Measurements from ENCODE around the gene CTDNEP1. TPM values are rescaled to one million over a fixed set of nuclear protein-coding genes. Genes with fewer than 3 reads are reported as not detected.

Gene CTDNEP1
- polyA plus RNA-seq, 1 of the 3 experiments (the other 2 are of a cell fraction) = 111 TPM

GRCh38 chr17:7222093-7222971 is 29.2 kb downstream of the CTDNEP1 start:
- CTCF ChIA-PET = interaction anchor here (0.6 to 4.3 kb wide), 6 partner anchors 8 to 176 kb away, joined by 3 to 29 read pairs (median 9); partner anchors contain the start of genes DVL2 and PHF23
- no peak for DNase-seq
- no peak overlapping the region for H3K4me3 ChIP-seq (ENCODE audit: low read depth in 2 of 2, low read length in 1 of 2)
- H3K27me3 ChIP-seq (ENCODE audit: insufficient read depth) = no peaks in the 10 kb centered on the region
- H4K20me1 ChIP-seq (ENCODE audit: insufficient read depth) = no peaks in the 10 kb centered on the region; the same call in 1 of the 2 replicates
- H3K4me1 ChIP-seq (ENCODE audit: control insufficient read depth in 1 of 2, insufficient read depth in 2 of 2, low read depth in 1 of 2, low read length in 1 of 2) = peaks cover 16 to 35% of the 10 kb centered on the region in 2 experiments; a peak in 2 of 4 replicates
- TF ChIP-seq, protein P1, sequence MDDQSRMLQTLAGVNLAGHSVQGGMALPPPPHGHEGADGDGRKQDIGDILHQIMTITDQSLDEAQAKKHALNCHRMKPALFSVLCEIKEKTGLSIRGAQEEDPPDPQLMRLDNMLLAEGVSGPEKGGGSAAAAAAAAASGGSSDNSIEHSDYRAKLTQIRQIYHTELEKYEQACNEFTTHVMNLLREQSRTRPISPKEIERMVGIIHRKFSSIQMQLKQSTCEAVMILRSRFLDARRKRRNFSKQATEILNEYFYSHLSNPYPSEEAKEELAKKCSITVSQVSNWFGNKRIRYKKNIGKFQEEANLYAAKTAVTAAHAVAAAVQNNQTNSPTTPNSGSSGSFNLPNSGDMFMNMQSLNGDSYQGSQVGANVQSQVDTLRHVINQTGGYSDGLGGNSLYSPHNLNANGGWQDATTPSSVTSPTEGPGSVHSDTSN (IDR thresholded peaks at IDR 0.05) = 0 out of 2 replicates have a peak, but pooled peaks have one; percentile 3
- TF ChIP-seq POLR2AphosphoS5 (IDR thresholded peaks at IDR 0.05; ENCODE audit: low read depth, low read length) = 0 out of 2 replicates have a peak, but pooled peaks have one; percentile 5
- no peak for TF ChIP-seq TCF12 (IDR thresholded peaks at IDR 0.05)
- no peak overlapping the region for H3K9ac ChIP-seq
- POLR2A ChIA-PET = interaction anchor here (1.0 to 4.9 kb wide), 4 partner anchors 10 to 29 kb away, joined by 4 to 27 read pairs (median 8); partner anchors contain the start of genes CTDNEP1, DVL2 and ELP5
- peak overlapping the region in 1 of 2 experiments; percentile 9; a peak in 1 of 4 replicates for H3K27ac ChIP-seq (ENCODE audit: low read depth in 2 of 2, low read length in 1 of 2)
- H2AFZ ChIP-seq (ENCODE audit: low read depth) = no peak overlapping the region
- peak overlapping the region; percentile 100; the same call in 1 of the 2 replicates for H3K4me2 ChIP-seq
- H3K9me2 ChIP-seq = no peaks in the 10 kb centered on the region
- peaks cover 28 to 51% of the 10 kb centered on the region in 2 experiments for H3K36me3 ChIP-seq (replicated peaks in 1 of 2; ENCODE audit: control insufficient read depth in 1 of 2, insufficient read depth in 2 of 2, low read length in 1 of 2)
- WGBS (ENCODE audit: low lambda C conversion rate) = 88% methylated on average over 12 of the region's 15 CpGs
- no peaks in the 10 kb centered on the region for H3K9me3 ChIP-seq
- peaks cover 26% of the 10 kb centered on the region for H3K79me2 ChIP-seq (ENCODE audit: insufficient read depth)
- peaks cover 39% of the 10 kb centered on the region for H3F3A ChIP-seq (replicated peaks; ENCODE audit: insufficient read depth)

DNA sequence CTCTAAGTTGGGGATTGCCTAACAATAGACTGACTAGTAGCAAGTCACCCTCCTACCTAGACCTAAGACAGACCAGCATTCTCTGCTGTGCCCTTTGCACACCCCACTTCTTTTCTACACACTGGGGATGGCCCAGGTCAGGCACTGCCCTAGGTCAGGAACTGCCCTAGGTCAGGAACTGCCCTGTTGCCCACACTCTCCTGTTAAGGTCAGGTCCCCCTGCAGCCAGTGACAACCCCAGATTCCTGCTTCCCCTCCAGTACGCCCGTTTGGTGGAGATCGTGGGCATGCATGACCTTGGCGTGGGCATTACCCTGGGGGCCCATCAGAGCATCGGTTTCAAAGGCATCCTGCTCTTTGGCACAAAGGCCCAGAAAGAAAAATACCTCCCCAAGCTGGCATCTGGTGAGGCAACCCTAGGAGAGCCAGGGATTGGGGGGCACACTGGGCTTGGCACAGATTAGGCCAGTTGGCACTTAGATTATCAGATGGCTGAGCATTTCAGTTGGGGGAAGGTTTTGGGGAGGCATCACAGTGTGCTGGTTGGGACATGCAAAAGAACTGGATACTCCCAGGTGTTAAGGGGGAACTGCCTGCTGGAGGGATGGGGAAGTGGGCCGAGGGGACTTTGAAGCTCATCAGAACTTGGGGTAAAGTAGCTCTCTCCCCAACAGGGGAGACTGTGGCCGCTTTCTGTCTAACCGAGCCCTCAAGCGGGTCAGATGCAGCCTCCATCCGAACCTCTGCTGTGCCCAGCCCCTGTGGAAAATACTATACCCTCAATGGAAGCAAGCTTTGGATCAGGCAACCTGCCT is 30.0 kb downstream of the CTDNEP1 start:
- peaks cover 43% of the 10 kb centered on the region for H3F3A ChIP-seq (replicated peaks; ENCODE audit: insufficient read depth)
- H3K36me3 ChIP-seq (replicated peaks in 1 of 2; ENCODE audit: control insufficient read depth in 1 of 2, insufficient read depth in 2 of 2, low read length in 1 of 2) = peaks cover 28 to 42% of the 10 kb centered on the region in 2 experiments
- H2AFZ ChIP-seq (ENCODE audit: low read depth) = no peak overlapping the region
- no peak for TF ChIP-seq TAF1 (IDR thresholded peaks at IDR 0.05; ENCODE audit: borderline replicate concordance, low read depth, low read length)
- 0 out of 2 replicates have a peak, but pooled peaks have one; percentile 30 for TF ChIP-seq ZBTB33 (IDR thresholded peaks at IDR 0.05; ENCODE audit: borderline replicate concordance, low read depth)
- TF ChIP-seq GATA2 (CRISPR knock-in tag; IDR thresholded peaks at IDR 0.05) = no peak
- peak; percentile 40; the same call in 1 of the 2 replicates for TF ChIP-seq POLR2AphosphoS5 (IDR thresholded peaks at IDR 0.05; ENCODE audit: low read depth, low read length)
- no peak for TF ChIP-seq GABPA (IDR thresholded peaks at IDR 0.05; ENCODE audit: low read depth)
- H3K9ac ChIP-seq = peak overlapping the region; percentile 88; the same call in 1 of the 2 replicates
- no peaks in the 10 kb centered on the region; the same call in 1 of the 2 replicates for H4K20me1 ChIP-seq (ENCODE audit: insufficient read depth)
- H3K27ac ChIP-seq (ENCODE audit: low read depth in 2 of 2, low read length in 1 of 2) = peak overlapping the region in 1 of 2 experiments; percentile 76
- H3K27me3 ChIP-seq (ENCODE audit: insufficient read depth) = no peaks in the 10 kb centered on the region
- peak overlapping the region in 1 of 2 experiments; percentile 79; a peak in 2 of 4 replicates for H3K4me3 ChIP-seq (ENCODE audit: low read depth in 2 of 2, low read length in 1 of 2)
- DNase-seq = no peak
- 91% methylated on average over 7 of the region's 10 CpGs for WGBS (ENCODE audit: low lambda C conversion rate)
- H3K4me2 ChIP-seq = peak overlapping the region; percentile 100
- no peaks in the 10 kb centered on the region for H3K9me2 ChIP-seq
- ChIA-PET POLR2A (interaction anchor here (0.6 to 4.9 kb wide), 12 partner anchors 8 to 159 kb away, joined by 3 to 27 read pairs (median 6); partner anchors contain the start of genes CTDNEP1, DVL2, ELP5 and GABARAP), CTCF (interaction anchor here (0.6 to 4.3 kb wide), 13 partner anchors 7 to 176 kb away, joined by 3 to 44 read pairs (median 5); partner anchors contain the start of genes CTDNEP1, DVL2, GABARAP and PHF23)
- H3K79me2 ChIP-seq (ENCODE audit: insufficient read depth) = peaks cover 33% of the 10 kb centered on the region
- no peaks in the 10 kb centered on the region for H3K9me3 ChIP-seq
- H3K4me1 ChIP-seq (ENCODE audit: control insufficient read depth in 1 of 2, insufficient read depth in 2 of 2, low read depth in 1 of 2, low read length in 1 of 2) = peaks cover 16 to 41% of the 10 kb centered on the region in 2 experiments; a peak in 2 of 4 replicates
